CD4-positive, alpha-beta T cell treated with Interleukin-17A for 1 hour (primary cell): ENCODE measurements around the gene HNRNPCL2.
"Not testable (repeated sequence)": the region's sequence is repeated elsewhere in the genome, so short reads cannot be mapped to it uniquely, and the experiment has no call there.

Source experiments
- DNase-seq: peaks from one replicate; pipeline ENCODE4 v3.0.0-alpha.2; 2020

Gene HNRNPCL2

DNA sequence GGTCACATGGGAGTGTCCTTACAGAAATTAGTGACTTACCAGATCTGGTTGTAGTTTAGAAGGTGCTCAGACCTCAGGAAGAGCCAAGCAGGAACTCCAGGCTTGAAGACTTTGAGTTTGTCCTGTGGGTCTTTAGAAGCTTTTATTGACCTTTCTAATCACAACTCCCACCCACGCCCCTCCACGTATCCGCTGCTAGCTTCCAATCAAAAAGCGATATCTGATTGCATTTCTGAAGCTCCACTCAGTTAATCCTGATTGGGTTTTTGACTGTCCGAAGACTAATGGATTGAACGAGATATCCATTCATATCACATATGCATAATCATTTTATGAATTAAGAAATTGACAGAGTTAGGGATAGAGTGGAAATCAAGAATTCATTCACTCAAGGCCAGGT lies at the start of gene HNRNPCL2:
TSS of gene HNRNPCL2 (minus strand) at position 101 of the 400 bp plus-strand sequence. CDS start 454 bp downstream, outside the sequence.
- DNase-seq, result not testable (repeated sequence)

DNA sequence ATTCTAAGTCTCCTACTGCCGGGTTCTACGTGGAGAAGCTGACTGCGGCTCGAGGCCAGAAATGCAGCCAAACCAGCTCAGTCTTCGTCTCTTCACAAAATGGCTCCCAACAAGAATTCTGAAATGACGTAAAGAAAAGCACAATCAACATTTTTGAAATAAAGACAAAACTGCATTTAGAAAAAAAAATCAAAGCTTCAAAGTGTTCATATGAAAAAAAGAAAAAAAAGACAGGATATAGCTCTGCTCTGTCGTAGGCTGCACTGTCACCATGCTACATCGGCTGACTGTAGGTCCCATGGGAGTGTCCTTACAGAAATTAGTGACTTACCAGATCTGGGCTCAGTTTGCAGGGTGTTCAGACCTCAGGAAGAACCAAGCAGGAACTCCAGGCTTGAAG lies 48.9 kb upstream of the HNRNPCL2 start, which contains the start of gene HNRNPCL4:
TSS of gene HNRNPCL4 (minus strand) at position 101 of the 400 bp plus-strand sequence. CDS start 164 bp downstream, outside the sequence.
- DNase-seq, result not testable (repeated sequence)

DNA sequence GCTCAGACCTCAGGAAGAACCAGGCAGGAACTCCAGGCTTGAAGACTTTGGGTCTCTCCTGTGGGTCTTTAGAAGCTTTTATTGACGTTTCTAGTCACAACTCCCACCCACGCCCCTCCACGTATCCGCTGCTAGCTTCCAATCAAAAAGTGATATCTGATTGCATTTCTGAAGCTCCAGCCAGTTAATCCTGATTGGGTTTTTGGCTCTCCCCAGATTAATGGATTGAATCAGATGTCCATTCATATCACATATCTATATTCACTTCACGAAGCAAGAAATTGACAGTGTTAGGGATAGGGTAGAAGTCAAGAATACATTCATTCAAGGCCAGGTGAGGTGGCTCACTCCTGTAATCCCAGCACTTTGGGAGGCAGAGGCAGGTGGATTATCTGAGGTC lies 39.3 kb upstream of the HNRNPCL2 start, which contains the start of gene PRAMEF26:
TSS of gene PRAMEF26 (minus strand) at position 101 of the 400 bp plus-strand sequence. CDS start 2,914 bp downstream, outside the sequence.
- not testable (repeated sequence) for DNase-seq

DNA sequence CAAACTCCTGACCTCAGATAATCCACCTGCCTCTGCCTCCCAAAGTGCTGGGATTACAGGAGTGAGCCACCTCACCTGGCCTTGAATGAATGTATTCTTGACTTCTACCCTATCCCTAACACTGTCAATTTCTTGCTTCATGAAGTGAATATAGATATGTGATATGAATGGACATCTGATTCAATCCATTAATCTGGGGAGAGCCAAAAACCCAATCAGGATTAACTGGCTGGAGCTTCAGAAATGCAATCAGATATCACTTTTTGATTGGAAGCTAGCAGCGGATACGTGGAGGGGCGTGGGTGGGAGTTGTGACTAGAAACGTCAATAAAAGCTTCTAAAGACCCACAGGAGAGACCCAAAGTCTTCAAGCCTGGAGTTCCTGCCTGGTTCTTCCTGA lies 46.2 kb downstream of the HNRNPCL2 start, which contains the start of gene PRAMEF25:
TSS of gene PRAMEF25 (plus strand) at position 301 of the 400 bp plus-strand sequence. CDS start 2,920 bp downstream, outside the sequence.
- DNase-seq, result not testable (repeated sequence)
